Transverse colon (tissue), 4 donors: ENCODE measurements around the gene GPR107.

Experiments used
- POLR2A ChIP-seq: fragments of 450-650 bp; IDR thresholded peaks from one replicate; pipeline ENCODE4 v1.6.1; 2016; ENCODE audit warnings: antibody characterized with exemption, mild to moderate bottlenecking, moderate library complexity
- POLR2AphosphoS5 ChIP-seq, 3 donors: sonication (generic); formaldehyde crosslinking; IDR thresholded peaks; one replicate each; pipeline ENCODE4 v1.6.1; 2016; ENCODE audit warnings: antibody characterized with exemption in 3 of 3
- TF ChIP-seq, protein P1 (sequence below), 5 experiments: fragments of 200-600 bp in 3 of 5; fragments of 450-650 bp in 2 of 5; sonication (generic) in 3 of 5; IDR thresholded peaks; 1 replicate in 2 of 5; 2 replicates in 3 of 5; pipeline ENCODE4 v1.5.1; 2016 to 2017; ENCODE audit warnings: antibody characterized with exemption in 5 of 5, inconsistent platforms in 3 of 5, mild to moderate bottlenecking in 2 of 5, moderate library complexity in 1 of 5

DNA sequence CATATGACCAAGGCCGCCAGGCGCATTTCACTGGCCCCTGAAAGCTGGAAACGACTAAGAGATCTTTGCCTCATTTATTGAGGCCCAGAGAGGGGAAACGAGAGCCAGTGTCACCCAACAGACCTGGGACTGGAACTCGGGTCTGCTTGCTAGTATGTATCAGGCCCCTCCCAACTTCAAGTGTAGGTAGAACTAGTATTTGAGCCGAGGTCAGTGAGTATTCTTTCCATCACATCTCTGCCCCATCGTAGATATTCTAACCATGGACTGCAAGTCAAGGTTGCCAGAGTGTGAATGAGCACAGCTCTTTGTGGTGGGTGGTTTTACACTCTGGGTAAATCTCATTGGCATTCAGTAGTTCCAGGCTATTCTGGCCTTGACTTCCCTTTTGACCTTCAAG, 42.2 kb downstream of the GPR107 start:
- no peak for TF ChIP-seq POLR2AphosphoS5 (IDR thresholded peaks at IDR 0.05)
- TF ChIP-seq, protein P1, sequence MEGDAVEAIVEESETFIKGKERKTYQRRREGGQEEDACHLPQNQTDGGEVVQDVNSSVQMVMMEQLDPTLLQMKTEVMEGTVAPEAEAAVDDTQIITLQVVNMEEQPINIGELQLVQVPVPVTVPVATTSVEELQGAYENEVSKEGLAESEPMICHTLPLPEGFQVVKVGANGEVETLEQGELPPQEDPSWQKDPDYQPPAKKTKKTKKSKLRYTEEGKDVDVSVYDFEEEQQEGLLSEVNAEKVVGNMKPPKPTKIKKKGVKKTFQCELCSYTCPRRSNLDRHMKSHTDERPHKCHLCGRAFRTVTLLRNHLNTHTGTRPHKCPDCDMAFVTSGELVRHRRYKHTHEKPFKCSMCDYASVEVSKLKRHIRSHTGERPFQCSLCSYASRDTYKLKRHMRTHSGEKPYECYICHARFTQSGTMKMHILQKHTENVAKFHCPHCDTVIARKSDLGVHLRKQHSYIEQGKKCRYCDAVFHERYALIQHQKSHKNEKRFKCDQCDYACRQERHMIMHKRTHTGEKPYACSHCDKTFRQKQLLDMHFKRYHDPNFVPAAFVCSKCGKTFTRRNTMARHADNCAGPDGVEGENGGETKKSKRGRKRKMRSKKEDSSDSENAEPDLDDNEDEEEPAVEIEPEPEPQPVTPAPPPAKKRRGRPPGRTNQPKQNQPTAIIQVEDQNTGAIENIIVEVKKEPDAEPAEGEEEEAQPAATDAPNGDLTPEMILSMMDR (IDR thresholded peaks at IDR 0.05): no peak
- no peak for TF ChIP-seq POLR2A
